DND-41 (cell line): ENCODE data around the gene CYP2W1.

Experiments
- ATAC-seq: fragments of 200-7000 bp; cut with Tn5 transposase; 3 replicates; pipeline ENCODE4 v1.9.1; 2021; ENCODE audit warnings: low read depth; ENCODE audit not compliant: insufficient read depth
- DNase-seq: peaks from one replicate; pipeline ENCODE4 v3.0.0-alpha.2; 2020
- H2AFZ ChIP-seq: 2 replicates; pipeline ENCODE4 v1.6.0; 2012; ENCODE audit warnings: low read depth, low read length
- H3K27ac ChIP-seq: 2 replicates; pipeline ENCODE4 v1.5.1; 2012; ENCODE audit warnings: low read length, inconsistent platforms
- H3K27me3 ChIP-seq: fragments of 200-600 bp; sonication (generic); 2 replicates; pipeline ENCODE4 v1.6.0; 2012; ENCODE audit warnings: low read length, mild to moderate bottlenecking, inconsistent platforms; ENCODE audit not compliant: insufficient read depth, poor library complexity
- H3K36me3 ChIP-seq: 2 replicates; pipeline ENCODE4 v1.5.1; 2012; ENCODE audit warnings: low read length, inconsistent platforms; ENCODE audit not compliant: insufficient read depth
- H3K4me1 ChIP-seq: 2 replicates; pipeline ENCODE4 v1.5.1; 2012; ENCODE audit warnings: mild to moderate bottlenecking, low read length; ENCODE audit not compliant: insufficient read depth
- H3K4me2 ChIP-seq: 2 replicates; pipeline ENCODE4 v1.6.0; 2012; ENCODE audit warnings: mild to moderate bottlenecking, moderate library complexity, low read length, inconsistent platforms; ENCODE audit not compliant: insufficient read depth
- H3K4me3 ChIP-seq, 2 experiments: fragments of 200-600 bp in 1 of 2; shearing (Covaris generic) in 1 of 2; 2 replicates each; pipeline ENCODE4 v1.5.1; 2012 to 2016; ENCODE audit warnings: inconsistent platforms in 2 of 2, low read length in 2 of 2, mild to moderate bottlenecking in 2 of 2, low read depth in 1 of 2, moderate library complexity in 1 of 2
- H3K79me2 ChIP-seq: 2 replicates; pipeline ENCODE4 v1.6.0; 2012; ENCODE audit warnings: low read length, inconsistent platforms; ENCODE audit not compliant: insufficient read depth
- H3K9ac ChIP-seq: 2 replicates; pipeline ENCODE4 v1.6.0; 2012; ENCODE audit warnings: low read depth, mild to moderate bottlenecking, inconsistent platforms, low read length, moderate library complexity
- H3K9me3 ChIP-seq: 2 replicates; pipeline ENCODE4 v1.5.1; 2012; ENCODE audit warnings: low read length, moderate library complexity, mild to moderate bottlenecking, inconsistent platforms; ENCODE audit not compliant: insufficient read depth, severe bottlenecking
- H4K20me1 ChIP-seq: 2 replicates; pipeline ENCODE4 v1.6.0; 2012; ENCODE audit warnings: low read length; ENCODE audit not compliant: insufficient read depth
- CTCF ChIP-seq: IDR thresholded peaks from 2 replicates; pipeline ENCODE4 v1.5.1; 2012; ENCODE audit warnings: borderline replicate concordance, low read length, moderate library complexity, mild to moderate bottlenecking; ENCODE audit not compliant: poor library complexity, severe bottlenecking; ENCODE audit errors: extremely low read depth
- EZH2 ChIP-seq: IDR thresholded peaks from 3 replicates; pipeline ENCODE4 v1.6.1; 2012; ENCODE audit warnings: borderline replicate concordance, low read depth, mild to moderate bottlenecking, moderate library complexity, low read length, inconsistent platforms; ENCODE audit not compliant: severe bottlenecking

The CYP2W1 gene

GRCh38 chr7:984361-985126 is 1.6 kb downstream of the CYP2W1 start:
- peaks cover 2% of the 10 kb centered on the region; the same call in 1 of the 2 replicates for H4K20me1 ChIP-seq

GRCh38 chr7:985127-985416 is 2.1 kb downstream of the CYP2W1 start:
- Histone ChIP-seq H3K4me2 (no peak overlapping the region), H3K4me3 (no peak overlapping the region), H3K9ac (no peak overlapping the region), H3K27ac (no peak overlapping the region), H3K4me1 (no peaks in the 10 kb centered on the region), H3K79me2 (no peaks in the 10 kb centered on the region), H3K27me3 (no peaks in the 10 kb centered on the region), H4K20me1 (peaks cover 2% of the 10 kb centered on the region; the same call in 1 of the 2 replicates), H2AFZ (no peak overlapping the region), H3K9me3 (no peaks in the 10 kb centered on the region), H3K36me3 (no peaks in the 10 kb centered on the region)
- DNase-seq (no peak), ATAC-seq (no peak)
- TF ChIP-seq CTCF (no peak), EZH2 (no peak)

More at GRCh38 chr7:984361-985126, 1.6 kb downstream of the CYP2W1 start:
- H3K27me3 ChIP-seq: no peaks in the 10 kb centered on the region
- H3K4me1 ChIP-seq: no peaks in the 10 kb centered on the region
- no peak overlapping the region for H3K27ac ChIP-seq
- no peak for TF ChIP-seq CTCF
- no peak for TF ChIP-seq EZH2
- no peaks in the 10 kb centered on the region for H3K9me3 ChIP-seq
- H3K9ac ChIP-seq: no peak overlapping the region
- no peak overlapping the region for H2AFZ ChIP-seq
- H3K4me3 ChIP-seq: no peak overlapping the region
- ATAC-seq (0 out of 3 replicates have a peak, but pooled peaks have one; percentile 30), DNase-seq (no peak)
- no peaks in the 10 kb centered on the region for H3K36me3 ChIP-seq
- no peaks in the 10 kb centered on the region for H3K79me2 ChIP-seq
- H3K4me2 ChIP-seq: no peak overlapping the region

- no peak for TF ChIP-seq CTCF
- TF ChIP-seq EZH2: no peak
- DNase-seq (no peak), ATAC-seq (no peak)
- H3K9me3 ChIP-seq: no peaks in the 10 kb centered on the region
- H3K27ac ChIP-seq: no peak overlapping the region
- H4K20me1 ChIP-seq: peaks cover 2% of the 10 kb centered on the region; the same call in 1 of the 2 replicates
- no peaks in the 10 kb centered on the region for H3K36me3 ChIP-seq
- no peak overlapping the region for H3K4me3 ChIP-seq
- H3K79me2 ChIP-seq: no peaks in the 10 kb centered on the region
- H3K4me2 ChIP-seq: no peak overlapping the region
- no peaks in the 10 kb centered on the region for H3K4me1 ChIP-seq
- H2AFZ ChIP-seq: no peak overlapping the region
- no peak overlapping the region for H3K9ac ChIP-seq
- no peaks in the 10 kb centered on the region for H3K27me3 ChIP-seq
Measured at GRCh38 chr7:985915-986741, 3.1 kb downstream of the CYP2W1 start.
